GM18507 (cell line): Measurements from ENCODE around the gene UBALD1.

Experiments used
- DNase-seq: peaks from one replicate; pipeline ENCODE4 v3.0.0; 2011; ENCODE audit warnings: low read depth; ENCODE audit not compliant: insufficient read length; ENCODE audit errors: extremely low spot score
- FAIRE-seq: peaks from 2 replicates; lab custom pipeline; 2011; peaks lifted over from hg19 to GRCh38; lab: Jason Lieb, UNC

The UBALD1 gene

DNA sequence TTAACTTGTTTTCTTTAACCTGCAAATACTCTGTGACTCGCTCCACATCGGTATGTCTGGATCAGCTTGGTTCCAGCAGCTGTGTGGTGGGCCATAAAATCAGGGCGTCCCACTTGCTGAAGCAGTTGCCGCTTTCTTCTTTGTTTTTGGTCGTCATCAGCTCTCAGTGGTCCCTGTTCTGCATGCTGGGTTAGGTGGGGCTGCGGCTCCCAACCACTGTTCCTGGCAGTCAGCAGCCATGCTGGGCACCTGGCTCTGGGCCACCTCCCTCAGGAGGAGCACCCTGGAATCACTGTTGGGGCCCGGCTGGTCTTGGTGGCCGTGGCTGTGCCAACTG lies 32.9 kb upstream of the UBALD1 start:
- DNase-seq (no peak), FAIRE-seq (no peak)

GRCh38 chr16:4646773-4647643 lies 32.3 kb upstream of the UBALD1 start:
- DNase-seq (no peak), FAIRE-seq (no peak)

DNA sequence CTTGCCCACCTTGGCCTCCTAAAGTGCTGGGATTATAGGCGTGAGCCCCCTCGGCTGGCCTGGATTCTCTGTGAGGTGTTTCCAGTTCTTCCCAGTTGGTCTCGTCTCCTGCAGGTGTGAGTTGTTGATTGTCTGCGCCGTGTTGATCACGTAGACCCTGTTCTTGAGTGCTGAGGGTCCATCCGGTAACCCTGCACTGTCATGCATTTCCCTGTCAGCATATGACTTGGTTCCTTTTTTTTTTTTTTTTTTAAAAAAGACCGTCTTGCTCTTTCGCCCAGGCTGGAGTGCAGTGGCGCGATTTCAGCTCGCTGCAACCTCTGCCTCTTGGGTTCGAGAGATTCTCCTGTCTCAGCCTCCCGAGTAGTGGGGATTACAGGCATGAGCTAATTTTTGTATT lies 27.2 kb upstream of the UBALD1 start:
- FAIRE-seq: no peak
- no peak for DNase-seq

- FAIRE-seq: no peak
- no peak for DNase-seq
Measured at GRCh38 chr16:4641306-4641687, 26.6 kb upstream of the UBALD1 start.

DNA sequence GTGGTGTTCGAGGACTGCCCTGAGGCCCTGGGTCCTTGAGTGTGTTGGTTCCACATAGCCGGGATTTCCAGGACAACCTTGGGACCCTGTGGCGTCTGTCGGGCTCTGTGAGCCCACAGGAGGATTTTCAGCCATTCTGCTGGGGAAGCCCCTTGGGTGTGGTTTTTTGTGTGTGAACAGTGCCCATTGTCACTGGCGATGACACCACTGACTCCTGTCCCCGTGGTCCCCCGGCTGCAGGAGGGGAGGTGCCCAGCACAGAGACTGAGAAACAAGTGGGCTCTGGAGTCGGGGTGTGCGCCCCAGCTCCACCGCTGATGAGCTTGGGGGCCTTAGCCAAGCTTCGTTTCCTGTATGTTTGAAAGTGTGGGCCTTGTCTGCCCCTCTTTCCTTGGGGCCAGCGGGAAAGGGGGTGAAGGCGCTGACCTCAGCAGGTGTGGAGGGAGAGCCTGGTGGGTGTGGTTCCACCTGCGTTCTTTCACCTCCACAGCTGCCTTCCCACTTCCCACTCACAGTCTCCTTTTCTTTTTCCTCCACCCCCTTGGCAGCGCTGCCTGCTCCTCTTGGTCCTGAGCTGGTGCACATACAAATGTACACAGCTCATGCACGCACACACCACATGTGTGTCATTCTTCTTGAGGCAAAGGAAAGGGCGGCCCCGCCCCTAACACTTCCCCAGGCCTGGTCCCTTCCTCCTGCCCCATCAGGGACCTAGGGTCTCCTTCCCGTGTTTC lies 26.1 kb upstream of the UBALD1 start:
- no peak for DNase-seq
- no peak for FAIRE-seq

- FAIRE-seq: no peak
- DNase-seq: no peak
Measured at GRCh38 chr16:4639899-4640509, 25.3 kb upstream of the UBALD1 start.

DNA sequence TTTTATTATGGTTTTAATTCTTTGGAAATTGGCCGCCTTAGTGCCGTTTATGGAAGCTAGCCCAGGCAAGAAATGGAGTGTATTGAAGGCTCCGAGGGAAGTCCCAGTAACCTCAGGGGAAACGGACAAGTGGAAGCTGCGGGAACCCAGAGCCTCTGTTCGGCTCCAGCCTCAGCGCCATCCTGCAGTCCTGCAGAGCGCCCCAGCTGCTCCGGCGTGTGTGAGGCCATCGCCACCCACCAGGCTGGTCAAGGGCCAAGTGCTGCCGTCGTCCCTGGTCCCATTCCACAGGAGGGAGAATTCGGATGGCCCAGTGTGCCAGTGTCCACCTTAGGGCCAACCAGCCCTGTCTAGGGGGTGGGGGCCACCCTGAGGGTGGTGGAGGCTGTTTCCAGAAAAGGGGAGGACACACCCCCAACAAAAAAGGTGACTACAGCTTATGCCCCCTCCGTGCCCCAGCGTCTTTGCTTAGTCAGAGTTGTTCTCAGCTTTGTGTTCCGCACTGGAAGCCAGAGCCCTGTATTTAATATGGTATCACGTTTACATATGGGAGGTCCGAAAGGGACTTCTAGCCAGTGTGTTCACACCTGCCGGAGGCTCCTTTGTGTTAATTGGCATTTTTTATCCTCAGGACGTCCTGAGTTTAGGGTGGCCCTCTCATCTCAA lies 22.9 kb upstream of the UBALD1 start:
- FAIRE-seq (no peak), DNase-seq (no peak)

- FAIRE-seq: no peak
- DNase-seq: no peak
Measured at GRCh38 chr16:4636196-4636595, 21.5 kb upstream of the UBALD1 start.

DNA sequence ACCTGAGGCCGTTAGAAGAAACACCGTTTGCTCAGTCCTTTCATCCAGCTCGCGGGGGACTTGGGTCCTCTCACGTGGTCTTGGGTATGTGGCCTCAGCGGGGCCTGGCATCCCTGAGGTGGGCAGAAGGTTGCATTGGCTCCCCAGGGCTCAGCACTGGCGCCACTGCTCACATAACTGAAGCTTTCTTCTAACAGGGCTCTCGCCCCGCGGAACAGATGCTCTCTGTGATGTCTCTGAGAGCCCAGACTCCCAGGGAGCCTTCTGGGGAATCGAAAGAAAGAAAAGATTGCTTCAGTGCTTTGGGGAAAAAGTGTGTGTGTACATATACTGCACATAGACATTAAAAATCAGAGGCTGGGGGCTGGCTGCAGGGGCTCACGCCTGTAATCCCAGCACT lies 20.1 kb upstream of the UBALD1 start:
- DNase-seq (no peak), FAIRE-seq (no peak)

DNA sequence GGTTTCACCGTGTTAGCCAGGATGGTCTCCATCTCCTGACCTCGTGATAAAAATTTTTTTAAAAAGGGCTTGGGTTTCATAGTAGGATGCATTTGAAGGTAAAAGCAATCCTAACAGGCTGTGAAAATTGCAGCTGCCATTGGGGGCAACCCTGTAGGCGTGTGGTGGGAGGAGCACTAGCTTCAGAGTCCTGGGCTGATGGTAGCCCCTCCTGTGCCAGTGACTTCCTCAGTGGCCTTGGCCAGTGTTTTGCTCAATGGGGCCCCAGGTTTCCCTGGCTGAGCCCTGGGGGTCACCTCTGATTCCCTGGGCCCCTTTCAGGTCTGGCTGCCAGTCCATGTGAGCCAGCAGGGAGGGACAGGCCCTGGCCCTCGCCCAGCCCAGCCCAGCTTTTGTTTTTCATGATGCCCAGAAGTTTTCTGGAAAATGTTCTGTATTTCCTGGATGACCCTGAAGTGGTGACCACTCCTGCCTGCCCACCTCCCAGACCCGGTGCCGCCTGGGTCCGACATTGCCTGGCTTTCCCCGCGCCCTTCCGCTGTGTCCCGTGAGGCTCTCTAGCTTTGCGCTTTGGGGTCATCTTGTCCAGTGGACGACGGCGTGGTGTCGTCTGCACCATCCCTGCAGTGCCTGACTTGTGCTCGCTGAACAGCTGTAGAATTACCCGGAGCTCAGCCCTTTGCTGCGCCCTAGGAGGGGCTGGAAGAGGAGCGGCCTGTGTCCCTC lies 19.4 kb upstream of the UBALD1 start:
- DNase-seq (no peak), FAIRE-seq (no peak)

DNA sequence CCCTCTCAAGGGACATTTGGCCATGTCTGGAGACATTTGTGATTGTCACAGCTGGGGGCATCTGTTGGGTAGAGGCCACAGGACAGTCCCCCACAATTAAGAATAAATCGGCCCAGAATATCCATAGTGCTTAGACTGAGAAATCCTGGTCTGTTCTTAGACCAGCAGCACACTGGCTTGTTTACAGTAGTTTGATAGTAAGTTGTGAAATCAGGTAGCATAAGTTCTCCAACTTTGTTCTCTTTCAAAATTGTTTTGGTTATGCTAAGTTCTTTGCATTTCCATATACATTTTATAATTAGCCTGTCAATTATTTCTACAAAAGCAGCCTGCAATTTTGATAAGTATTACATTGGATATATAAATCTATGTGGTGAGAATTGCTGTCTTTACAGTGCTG lies 16.8 kb upstream of the UBALD1 start:
- DNase-seq (no peak), FAIRE-seq (no peak)

GRCh38 chr16:4628283-4628682 lies 13.6 kb upstream of the UBALD1 start:
- FAIRE-seq (no peak), DNase-seq (no peak)

GRCh38 chr16:4626396-4626795 lies 11.7 kb upstream of the UBALD1 start:
- FAIRE-seq (no peak), DNase-seq (no peak)

- DNase-seq (no peak), FAIRE-seq (peak; percentile 42)
Measured at GRCh38 chr16:4625560-4626159, 11.0 kb upstream of the UBALD1 start.

GRCh38 chr16:4624827-4625559 lies 10.3 kb upstream of the UBALD1 start:
- DNase-seq: peak; percentile 59
- peak; percentile 85 for FAIRE-seq

DNA sequence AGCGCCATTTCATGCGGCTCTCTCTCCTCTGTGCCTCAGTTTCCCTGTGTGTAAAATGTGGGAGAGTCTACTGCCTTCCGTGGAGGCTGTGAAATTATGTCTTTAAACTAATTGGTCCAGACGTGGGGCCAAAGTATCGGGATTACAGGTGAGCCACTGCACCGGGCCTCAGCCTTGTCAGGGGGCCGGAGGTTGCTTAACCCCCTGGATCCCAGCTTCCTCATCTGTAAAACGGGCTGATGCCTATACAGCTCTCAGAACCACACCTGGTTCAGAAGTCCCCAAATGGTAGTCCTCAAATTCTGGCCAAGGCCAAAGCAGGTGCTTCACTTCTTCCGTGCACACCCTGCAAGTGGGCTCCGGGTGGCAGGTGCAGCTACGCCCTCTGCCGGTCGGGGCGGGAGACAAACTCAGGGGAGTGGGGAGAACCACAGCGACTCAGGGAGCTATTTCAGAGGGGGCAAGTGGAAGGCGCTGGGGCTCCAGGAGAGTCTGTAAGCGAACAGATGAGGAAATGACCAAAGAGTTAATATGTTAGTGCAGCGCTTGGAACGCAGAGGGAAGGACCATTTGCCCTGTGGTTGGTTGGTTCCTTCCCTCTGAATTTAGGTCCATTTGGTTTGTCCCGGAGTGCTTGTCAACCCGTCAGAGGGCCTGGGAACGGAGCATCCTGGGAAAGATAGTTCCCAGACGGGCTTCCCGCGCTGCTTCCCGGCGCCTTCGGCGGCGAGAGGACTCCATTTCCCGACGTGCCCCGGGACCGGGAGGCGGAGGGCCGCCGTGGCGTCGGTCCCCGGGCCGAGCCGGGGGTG lies 9.5 kb upstream of the UBALD1 start, which contains the start of gene MGRN1:
Gene MGRN1 (plus strand): TSS at position 812 of the 812 bp plus-strand sequence. CDS start 135 bp downstream, outside the sequence.
- FAIRE-seq (peak; percentile 96), DNase-seq (peak; percentile 87)

DNA sequence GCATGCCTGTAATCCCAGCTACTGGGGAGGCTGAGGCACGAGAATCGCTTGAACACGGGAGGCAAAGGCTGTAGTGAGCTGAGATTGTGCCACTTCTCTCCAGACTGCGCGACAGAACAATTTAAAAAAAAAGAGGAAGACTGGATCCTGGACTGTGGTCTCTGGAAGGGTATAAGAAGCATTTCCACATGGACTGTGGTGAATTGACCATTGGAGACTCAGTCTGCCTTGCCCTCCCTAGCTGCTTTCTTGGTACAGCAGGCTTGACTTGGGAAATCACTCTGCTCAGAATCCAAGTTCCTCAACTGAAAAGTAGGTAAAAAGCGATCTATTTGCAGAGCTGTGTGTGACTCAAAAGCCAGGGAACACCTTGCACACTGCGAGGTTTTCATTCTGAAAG lies 8.9 kb upstream of the UBALD1 start:
- DNase-seq (no peak), FAIRE-seq (no peak)
